MCF 10A (cell line): ENCODE data around the gene EPHA6. TPM values are rescaled to one million over a fixed set of nuclear protein-coding genes. Genes with fewer than 3 reads are reported as not detected.

Experiments
- BruUV-seq: library from RNA; stranded (reverse); fragments of 400-500 nt; replicated peaks from 2 replicates; lab custom pipeline; 2021; lab: Mats Ljungman, UMichigan
- CTCF ChIA-PET: fragments of 300-600 bp; sonication (Branson Sonifier 250); formaldehyde crosslinking; extraction: SDS; loops from one replicate; lab custom pipeline; 2021; ENCODE audit warnings: antibody characterized with exemption, inconsistent platforms; lab: Yijun Ruan, JAX
- POLR2A ChIA-PET: fragments of 300-600, 350-650 bp; sonication (Branson Sonifier 250); formaldehyde crosslinking; extraction: SDS; loops from one replicate; lab custom pipeline; 2020; ENCODE audit warnings: antibody characterized with exemption, inconsistent platforms; lab: Yijun Ruan, JAX
- DNase-seq: peaks from one replicate; pipeline ENCODE4 v3.0.0-alpha.2; 2018; ENCODE audit not compliant: unreplicated experiment
- H3K27ac Mint-ChIP-seq: one replicate; pipeline ENCODE4 v1.8.0; 2022; ENCODE audit warnings: mild to moderate bottlenecking, low read depth, mixed read lengths; ENCODE audit not compliant: unreplicated experiment
- H3K27me3 Mint-ChIP-seq: one replicate; pipeline ENCODE4 v1.8.0; 2022; ENCODE audit warnings: mixed read lengths; ENCODE audit not compliant: insufficient read depth, unreplicated experiment
- H3K36me3 Mint-ChIP-seq: one replicate; pipeline ENCODE4 v1.8.0; 2022; ENCODE audit warnings: mild to moderate bottlenecking, moderate library complexity, mixed read lengths; ENCODE audit not compliant: insufficient read depth, unreplicated experiment
- H3K4me1 Mint-ChIP-seq: one replicate; pipeline ENCODE4 v1.8.0; 2022; ENCODE audit warnings: mixed read lengths; ENCODE audit not compliant: insufficient read depth, unreplicated experiment
- H3K4me3 Mint-ChIP-seq: one replicate; pipeline ENCODE4 v1.8.0; 2022; ENCODE audit warnings: mild to moderate bottlenecking, moderate library complexity, mixed read lengths; ENCODE audit not compliant: unreplicated experiment
- H3K9me3 Mint-ChIP-seq: one replicate; pipeline ENCODE4 v1.8.0; 2022; ENCODE audit warnings: mixed read lengths; ENCODE audit not compliant: unreplicated experiment
- CTCF ChIP-seq: fragments of 200-600 bp; IDR thresholded peaks from one replicate; pipeline ENCODE4 v1.8.0; 2022; ENCODE audit warnings: antibody characterized with exemption, mild to moderate bottlenecking; ENCODE audit not compliant: unreplicated experiment
- intact Hi-C: fragments of 100-400 bp; cut with micrococcal nuclease; formaldehyde crosslinking; loops from 2 replicates; pipeline ENCODE4 v1.14.1; 2022
- total RNA-seq: library from RNA; stranded (reverse); gene quantifications from 2 replicates; pipeline ENCODE4 v1.2.3, GENCODE V29; 2022

The EPHA6 gene
- total RNA-seq, 1 experiment from 2014 or later: 0.33 TPM

GRCh38 chr3:97125902-97126499 lies 311.6 kb downstream of the EPHA6 start:
- POLR2A ChIA-PET: no interaction called here
- Mint-ChIP-seq H3K4me1 (no peaks in the 10 kb centered on the region), H3K9me3 (no peaks in the 10 kb centered on the region), H3K27ac (no peak overlapping the region), H3K36me3 (no peaks in the 10 kb centered on the region), H3K4me3 (no peak overlapping the region), H3K27me3 (no peaks in the 10 kb centered on the region)
- BruUV-seq: no TSS peak
- no peak for TF ChIP-seq CTCF
- no peak for DNase-seq
- CTCF ChIA-PET: no interaction called here
- intact Hi-C loops: no loop called here

GRCh38 chr3:97131476-97131875 lies 317.1 kb downstream of the EPHA6 start:
- H3K9me3 Mint-ChIP-seq: no peaks in the 10 kb centered on the region
- no peak overlapping the region for H3K27ac Mint-ChIP-seq
- intact Hi-C loops: no loop called here
- TF ChIP-seq CTCF: no peak
- no peaks in the 10 kb centered on the region for H3K36me3 Mint-ChIP-seq
- H3K4me3 Mint-ChIP-seq: no peak overlapping the region
- ChIA-PET CTCF (no interaction called here), POLR2A (no interaction called here)
- no peaks in the 10 kb centered on the region for H3K4me1 Mint-ChIP-seq
- DNase-seq: peak; percentile 5
- no TSS peak for BruUV-seq
- no peaks in the 10 kb centered on the region for H3K27me3 Mint-ChIP-seq

GRCh38 chr3:97138914-97139541 lies 324.6 kb downstream of the EPHA6 start:
- CTCF ChIA-PET: interaction anchor here (0.6 kb wide), 1 partner anchor 1397 kb away, joined by 3 read pairs; no protein-coding TSS in a partner anchor
- POLR2A ChIA-PET: interaction anchor here (0.6 kb wide), 1 partner anchor 203 kb away, joined by 3 read pairs; no protein-coding TSS in a partner anchor
- Mint-ChIP-seq H3K36me3 (no peaks in the 10 kb centered on the region), H3K4me1 (no peaks in the 10 kb centered on the region), H3K27ac (no peak overlapping the region), H3K9me3 (peaks cover 18% of the 10 kb centered on the region), H3K27me3 (no peaks in the 10 kb centered on the region), H3K4me3 (no peak overlapping the region)
- peak; percentile 20 for DNase-seq
- no TSS peak for BruUV-seq
- intact Hi-C loops: no loop called here
- TF ChIP-seq CTCF: peak; percentile 24

- intact Hi-C loops: loop anchor here (10.0 kb wide), 1 partner anchor 284 kb away; no protein-coding TSS in a partner anchor
- Mint-ChIP-seq H3K9me3 (peaks cover 7% of the 10 kb centered on the region), H3K36me3 (no peaks in the 10 kb centered on the region), H3K4me3 (no peak overlapping the region), H3K27ac (no peak overlapping the region), H3K27me3 (no peaks in the 10 kb centered on the region), H3K4me1 (no peaks in the 10 kb centered on the region)
- ChIA-PET POLR2A (no interaction called here), CTCF (no interaction called here)
- DNase-seq: no peak
- TF ChIP-seq CTCF: no peak
- BruUV-seq: no TSS peak
These were observed 334.5 kb downstream of the EPHA6 start for GRCh38 chr3:97148931-97149330.
